Neural progenitor cell (in vitro differentiated cells): ENCODE data around the gene ATXN10.

Source experiments
- CTCF ChIP-seq: fragments of 200-600 bp; sonication (generic); IDR thresholded peaks from 2 replicates; pipeline ENCODE4 v1.5.1; 2017; ENCODE audit warnings: antibody characterized with exemption, mild to moderate bottlenecking
- EZH2 ChIP-seq: fragments of 200-600 bp; sonication (generic); IDR thresholded peaks from 2 replicates; pipeline ENCODE4 v1.6.1; 2017; ENCODE audit warnings: antibody characterized with exemption, mild to moderate bottlenecking, moderate library complexity

- no peak for TF ChIP-seq CTCF
- TF ChIP-seq EZH2 = no peak
These were observed 30.6 kb upstream of the ATXN10 start for GRCh38 chr22:45640941-45641621.
